Measurements from ENCODE around the gene GTSE1. TPM values are rescaled to one million over a fixed set of nuclear protein-coding genes. Genes with fewer than 3 reads are reported as not detected.

Gene GTSE1
- total and polyA plus RNA-seq, 2 of the 13 experiments (the other 11 are each of a cell fraction or from before 2014, with no cell fraction given) = 10.7 to 13.5 TPM

GRCh38 chr22:46362203-46362933 lies 65.7 kb downstream of the GTSE1 start (continued):
- no peak for TF ChIP-seq HNF1A (IDR thresholded peaks at IDR 0.05; ENCODE audit: low read depth)
- TF ChIP-seq HNF1A (CRISPR knock-in tag; IDR thresholded peaks at IDR 0.05; ENCODE audit: borderline replicate concordance) = no peak
- TF ChIP-seq LCORL (IDR thresholded peaks at IDR 0.05) = no peak
- TF ChIP-seq LCORL (CRISPR knock-in tag; IDR thresholded peaks at IDR 0.05) = peak; percentile 54
- TF ChIP-seq NCOA2 (CRISPR knock-in tag; IDR thresholded peaks at IDR 0.05) = peak; percentile 44; the same call in 1 of the 2 replicates
- TF ChIP-seq ARID3A (IDR thresholded peaks at IDR 0.05; ENCODE audit: low read depth, low read length) = no peak
- TF ChIP-seq ZFX (CRISPR knock-in tag; IDR thresholded peaks at IDR 0.05; ENCODE audit: low read depth) = peak; percentile 55
- TF ChIP-seq ZEB1 (IDR thresholded peaks at IDR 0.05; ENCODE audit: insufficient replicate concordance, low read depth) = peak; percentile 35
- 0 out of 2 replicates have a peak, but pooled peaks have one; percentile 36 for TF ChIP-seq IRF2 (CRISPR knock-in tag; IDR thresholded peaks at IDR 0.05)
- peak; percentile 72; the same call in 1 of the 2 replicates for TF ChIP-seq HNF1B (CRISPR knock-in tag; IDR thresholded peaks at IDR 0.05)
- TF ChIP-seq KDM6A (CRISPR knock-in tag; IDR thresholded peaks at IDR 0.05; ENCODE audit: low read depth) = peak; percentile 37; the same call in 1 of the 2 replicates
- no peak for TF ChIP-seq ZNF468 (CRISPR knock-in tag; IDR thresholded peaks at IDR 0.05)
- peak; percentile 34 for TF ChIP-seq ZNF883 (CRISPR knock-in tag; IDR thresholded peaks at IDR 0.05; ENCODE audit: not compliant biosample characterization)
- TF ChIP-seq HIVEP1 (CRISPR knock-in tag; IDR thresholded peaks at IDR 0.05) = 0 out of 2 replicates have a peak, but pooled peaks have one; percentile 30
- 0 out of 2 replicates have a peak, but pooled peaks have one; percentile 27 for TF ChIP-seq ISL2 (CRISPR knock-in tag; IDR thresholded peaks at IDR 0.05)
- TF ChIP-seq HNF4G (IDR thresholded peaks at IDR 0.05; ENCODE audit: borderline replicate concordance, low read depth, low read length) = peak; percentile 41; the same call in 1 of the 2 replicates
- TF ChIP-seq HNF4G (CRISPR knock-in tag; IDR thresholded peaks at IDR 0.05; ENCODE audit: borderline replicate concordance, low read depth) = no peak
- TF ChIP-seq BCLAF1 (IDR thresholded peaks at IDR 0.05) = no peak

Measured in HepG2 (cell line).